HS-27A (cell line): ENCODE data around the gene MRFAP1L1.

Experiments
- DNase-seq: peaks from one replicate; pipeline ENCODE4 v3.0.0-alpha.2; 2012; ENCODE audit warnings: low read depth, missing footprints

The MRFAP1L1 gene

GRCh38 chr4:6660430-6660829, 49.2 kb downstream of the MRFAP1L1 start:
- no peak for DNase-seq

GRCh38 chr4:6659897-6660296, 49.8 kb downstream of the MRFAP1L1 start:
- DNase-seq = no peak

DNA sequence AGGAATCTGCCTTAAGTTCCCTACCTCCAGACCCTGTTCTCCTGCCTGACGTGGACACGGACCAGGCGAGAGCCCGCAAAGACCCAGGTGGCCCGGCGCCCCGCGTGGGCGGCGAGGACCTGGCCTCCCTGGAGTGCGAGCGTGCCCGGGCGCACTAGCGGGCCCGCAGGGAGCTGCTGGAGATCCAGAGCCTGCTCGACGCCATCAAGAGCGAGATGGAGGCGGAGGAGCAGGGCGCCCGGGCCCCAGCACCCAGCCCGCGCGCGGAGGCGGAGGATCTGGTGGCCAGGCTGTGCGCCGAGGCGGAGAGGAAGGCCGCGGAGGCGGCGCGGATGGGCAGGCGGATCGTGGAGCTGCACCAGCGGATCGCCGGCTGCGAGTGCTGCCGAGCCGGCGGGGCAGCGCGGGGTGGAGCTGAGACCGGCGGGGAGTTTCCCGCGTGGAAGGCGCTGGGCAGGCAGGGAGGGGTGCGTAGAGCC, 51.0 kb downstream of the MRFAP1L1 start:
- DNase-seq = no peak

DNA sequence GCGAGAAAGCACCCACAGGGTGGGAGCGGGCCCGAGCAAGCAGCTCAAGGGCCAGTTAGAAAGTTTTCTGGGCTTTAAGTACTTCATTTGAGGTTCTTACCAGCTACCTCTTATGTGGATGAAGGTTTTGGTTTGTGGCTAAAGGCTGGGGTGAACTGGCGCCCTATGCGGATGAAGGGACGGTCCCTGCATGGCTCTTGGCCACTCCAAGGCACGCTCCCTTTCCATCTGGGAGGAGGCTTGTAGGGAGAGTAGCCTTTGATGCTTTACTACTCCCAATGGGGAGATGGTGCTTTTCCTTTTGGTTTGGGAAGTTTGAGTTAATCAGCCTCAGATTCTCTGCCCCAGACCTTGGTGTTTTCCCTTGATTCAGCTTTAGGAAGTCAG, 51.5 kb downstream of the MRFAP1L1 start:
- no peak for DNase-seq
